GM23248 (cell line): ENCODE measurements around the gene SUFU.

ENCODE experiments used
- EZH2 ChIP-seq: fragments of 200-600 bp; sonication (generic); IDR thresholded peaks from 2 replicates; pipeline ENCODE4 v1.6.1; 2018; ENCODE audit warnings: antibody characterized with exemption, mild to moderate bottlenecking; ENCODE audit not compliant: insufficient read depth, poor library complexity, severe bottlenecking
- EZH2phosphoT487 ChIP-seq: fragments of 200-600 bp; sonication (generic); IDR thresholded peaks from 2 replicates; pipeline ENCODE4 v1.6.1; 2018; ENCODE audit warnings: antibody characterized with exemption, moderate library complexity, mild to moderate bottlenecking, low read depth; ENCODE audit not compliant: insufficient read depth

GRCh38 chr10:102507521-102507920 lies 3.7 kb downstream of the SUFU start:
- no peak for TF ChIP-seq EZH2
- no peak for TF ChIP-seq EZH2phosphoT487
